Naive thymus-derived CD4-positive, alpha-beta T cell (primary cell): ENCODE results near the gene PSD2. TPM values are rescaled to one million over a fixed set of nuclear protein-coding genes. Genes with fewer than 3 reads are reported as not detected.

ENCODE experiments used
- ATAC-seq: fragments of 150-1000 bp; cut with Tn5 transposase; 2 replicates; pipeline ENCODE4 v1.10.0; 2021; ENCODE audit warnings: mild to moderate bottlenecking, moderate library complexity
- CTCF ChIA-PET: fragments of 350-600 bp; sonication (Branson Sonifier 250); formaldehyde crosslinking; loops from one replicate; lab custom pipeline; 2021; ENCODE audit warnings: antibody characterized with exemption; lab: Charles Lee
- POLR2A ChIA-PET: fragments of 350-600 bp; sonication (Branson Sonifier 250); formaldehyde crosslinking; loops from one replicate; lab custom pipeline; 2021; ENCODE audit warnings: antibody characterized with exemption, inconsistent platforms; lab: Charles Lee
- DNase-seq, 9 donors: peaks; one replicate each; pipeline versions ENCODE4 v3.0.0 to v3.0.0-alpha.2; 2020 to 2022; ENCODE audit warnings: mixed read lengths in 1 of 9
- H3K27ac ChIP-seq: one replicate; pipeline ENCODE4 v1.7.0; 2013; ENCODE audit warnings: mild to moderate bottlenecking, low read depth, low read length, moderate library complexity
- H3K27me3 ChIP-seq, 2 donors: one replicate each; pipeline ENCODE4 v1.7.0; 2013; ENCODE audit warnings: low read length in 2 of 2, mild to moderate bottlenecking in 2 of 2, moderate library complexity in 2 of 2; ENCODE audit not compliant: control insufficient read depth in 2 of 2, insufficient read depth in 2 of 2
- H3K36me3 ChIP-seq, 3 experiments: 1 replicate in 2 of 3; 2 replicates in 1 of 3; pipeline ENCODE4 v1.7.0; 2013; ENCODE audit warnings: low read length in 3 of 3, mild to moderate bottlenecking in 3 of 3, moderate library complexity in 1 of 3; ENCODE audit not compliant: insufficient read depth in 3 of 3, control insufficient read depth in 2 of 3
- H3K4me1 ChIP-seq, 2 donors: one replicate each; pipeline ENCODE4 v1.7.0; 2013; ENCODE audit warnings: low read length in 2 of 2, mild to moderate bottlenecking in 2 of 2, moderate library complexity in 1 of 2; ENCODE audit not compliant: control insufficient read depth in 2 of 2, insufficient read depth in 2 of 2
- H3K4me3 ChIP-seq: 2 replicates; pipeline ENCODE4 v1.7.0; 2013; ENCODE audit warnings: mild to moderate bottlenecking, low read length
- H3K9me3 ChIP-seq, 3 experiments: 1 replicate in 2 of 3; 2 replicates in 1 of 3; pipeline ENCODE4 v1.7.0; 2013; ENCODE audit warnings: low read length in 3 of 3; ENCODE audit not compliant: control insufficient read depth in 2 of 3
- H3K27ac Mint-ChIP-seq, 9 donors: one replicate each; pipeline ENCODE4 v1.8.0; 2020 to 2022; ENCODE audit warnings: mixed read lengths in 9 of 9, mild to moderate bottlenecking in 8 of 9, moderate library complexity in 5 of 9, inconsistent platforms in 2 of 9
- H3K27me3 Mint-ChIP-seq, 5 donors: one replicate each; pipeline ENCODE4 v1.8.0; 2021 to 2022; ENCODE audit warnings: mixed read lengths in 5 of 5, mild to moderate bottlenecking in 1 of 5
- H3K36me3 Mint-ChIP-seq, 5 donors: one replicate each; pipeline ENCODE4 v1.8.0; 2020 to 2022; ENCODE audit warnings: mixed read lengths in 5 of 5, mild to moderate bottlenecking in 3 of 5, inconsistent platforms in 1 of 5
- H3K4me1 Mint-ChIP-seq, 7 donors: one replicate each; pipeline ENCODE4 v1.8.0; 2020 to 2022; ENCODE audit warnings: mixed read lengths in 7 of 7, mild to moderate bottlenecking in 3 of 7, inconsistent platforms in 1 of 7
- H3K4me3 Mint-ChIP-seq, 10 donors: one replicate each; pipeline ENCODE4 v1.8.0; 2020 to 2022; ENCODE audit warnings: mild to moderate bottlenecking in 10 of 10, mixed read lengths in 10 of 10, moderate library complexity in 6 of 10, inconsistent platforms in 2 of 10
- H3K9me3 Mint-ChIP-seq, 11 donors: one replicate each; pipeline ENCODE4 v1.8.0; 2020 to 2022; ENCODE audit warnings: mixed read lengths in 11 of 11, mild to moderate bottlenecking in 4 of 11, inconsistent platforms in 1 of 11, moderate library complexity in 1 of 11
- intact Hi-C, 2 donors: fragments of 100-400 bp; cut with micrococcal nuclease; formaldehyde crosslinking; loops; one replicate each; pipeline ENCODE4 v1.15.1; 2023
- polyA plus RNA-seq, 2 donors: library from polyadenylated mRNA; unstranded; fragments of 300-500 nt; fragmentation: Illumina TruSeq; gene quantifications; one replicate each; pipeline ENCODE4 v1.2.3, GENCODE V29; 2021
- total RNA-seq, 6 experiments: library from RNA in 5 of 6; stranded (reverse) in 5 of 6; gene quantifications; 1 replicate in 5 of 6; 2 replicates in 1 of 6; pipeline ENCODE4 v1.2.3 and lab custom pipeline; 2021 to 2026

PSD2 gene
- total and polyA plus RNA-seq, 7 experiments from 2014 or later: 0.05 to 0.42 TPM; not detected in 5

DNA sequence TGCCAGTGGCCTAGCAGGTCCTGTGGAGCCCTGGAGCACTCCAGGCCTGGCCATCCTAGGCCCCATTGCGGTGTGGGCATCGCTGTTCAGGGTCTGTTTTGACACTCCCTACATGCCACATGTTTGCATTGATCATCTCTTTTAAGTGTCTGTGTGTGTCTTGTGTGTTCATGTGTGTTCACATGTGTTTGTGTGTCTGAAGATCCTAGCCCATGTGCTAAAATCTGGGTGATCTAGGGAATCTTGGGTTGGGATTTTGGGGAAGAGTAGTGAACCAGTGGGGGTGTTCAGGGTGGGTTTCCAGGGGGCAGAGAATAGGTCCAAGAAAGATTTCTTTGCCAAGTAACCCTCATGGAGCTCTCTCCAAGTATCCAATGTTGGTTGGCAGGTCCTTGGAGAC lies 8.4 kb downstream of the PSD2 start:
- CTCF ChIA-PET: interaction anchor here (2.2 kb wide), 1 partner anchor 16 kb away, joined by 7 read pairs; no protein-coding TSS in a partner anchor
- peaks cover 0 to 2% (median 0%) of the 10 kb centered on the region in 11 donors for H3K9me3 Mint-ChIP-seq

DNA sequence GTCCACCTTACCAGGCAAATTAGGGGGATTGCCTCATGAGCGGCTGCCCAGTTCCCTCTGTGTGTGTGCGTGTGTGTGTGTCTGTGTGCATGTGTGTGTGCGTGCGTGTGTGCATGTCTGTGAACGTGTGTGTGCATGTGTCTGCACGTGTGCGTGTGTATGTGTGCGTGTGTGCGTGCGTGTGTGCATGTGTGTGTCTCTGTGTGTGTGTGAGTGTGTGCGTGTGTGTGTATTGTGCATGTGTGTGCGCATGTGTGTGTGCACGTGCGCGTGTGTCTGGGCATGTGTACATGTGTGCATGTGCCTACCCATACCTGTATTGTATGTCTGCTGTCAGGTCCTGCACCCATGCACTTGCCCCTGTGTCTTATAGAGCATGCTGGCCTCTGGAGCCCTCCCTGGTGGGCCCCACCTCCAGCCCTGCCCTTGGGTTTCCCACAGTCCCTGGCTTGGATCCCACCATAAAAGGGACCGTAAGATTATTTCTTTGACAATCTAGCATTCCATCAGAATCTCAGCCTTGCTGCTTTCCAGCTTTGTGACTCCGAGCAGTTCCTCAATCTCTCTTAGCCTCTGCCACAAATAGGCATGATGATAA lies 9.3 kb downstream of the PSD2 start:
- Mint-ChIP-seq H3K4me3 (no peak overlapping the region), H3K4me1 (no peaks in the 10 kb centered on the region), H3K36me3 (peaks cover 0 to 6% (median 0%) of the 10 kb centered on the region in 5 donors), H3K9me3 (peaks cover 0 to 2% (median 0%) of the 10 kb centered on the region in 11 donors), H3K27ac (no peak overlapping the region), H3K27me3 (peaks cover 17 to 41% (median 36%) of the 10 kb centered on the region in 5 donors)
- intact Hi-C loops: no loop called here
- no peak for ATAC-seq
- Histone ChIP-seq H3K27ac (no peak overlapping the region), H3K9me3 (no peaks in the 10 kb centered on the region), H3K4me3 (no peak overlapping the region), H3K4me1 (no peaks in the 10 kb centered on the region), H3K36me3 (no peaks in the 10 kb centered on the region), H3K27me3 (no peaks in the 10 kb centered on the region)
- DNase-seq: no peak
- POLR2A ChIA-PET: no interaction called here
- CTCF ChIA-PET: no interaction called here

More for the DNA sequence above, 8.4 kb downstream of the PSD2 start:
- Mint-ChIP-seq H3K36me3 (peaks cover 0 to 6% (median 0%) of the 10 kb centered on the region in 5 donors), H3K27ac (no peak overlapping the region), H3K4me3 (no peak overlapping the region), H3K27me3 (peaks cover 26 to 50% (median 43%) of the 10 kb centered on the region in 5 donors), H3K4me1 (no peaks in the 10 kb centered on the region)
- no peak overlapping the region for H3K4me3 ChIP-seq
- H3K4me1 ChIP-seq: no peaks in the 10 kb centered on the region
- ATAC-seq (no peak), DNase-seq (no peak)
- POLR2A ChIA-PET: no interaction called here
- H3K27me3 ChIP-seq: no peaks in the 10 kb centered on the region
- intact Hi-C loops: no loop called here
- no peaks in the 10 kb centered on the region for H3K9me3 ChIP-seq
- no peak overlapping the region for H3K27ac ChIP-seq
- H3K36me3 ChIP-seq: no peaks in the 10 kb centered on the region

DNA sequence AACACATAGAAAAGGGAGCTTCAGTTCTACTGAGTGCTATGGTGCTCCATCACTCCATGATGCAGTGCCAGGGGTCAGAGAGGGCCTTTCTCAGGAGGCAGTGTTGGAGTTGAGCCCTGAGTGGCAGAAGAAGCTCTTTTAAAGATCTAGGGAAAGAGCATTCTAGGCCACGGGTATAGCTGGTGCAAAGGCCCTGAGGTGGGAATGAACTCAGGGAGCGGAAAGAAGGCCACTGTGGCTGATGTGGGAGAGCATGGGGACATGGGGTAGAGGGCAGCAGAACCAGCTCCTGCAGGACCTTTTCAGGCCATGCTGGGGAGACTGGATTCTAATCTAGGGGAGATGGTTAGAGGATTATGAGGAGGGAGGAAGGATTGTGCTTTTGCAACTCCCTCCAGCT lies 9.9 kb downstream of the PSD2 start:
- no peak for DNase-seq
- Histone ChIP-seq H3K9me3 (no peaks in the 10 kb centered on the region), H3K4me1 (no peaks in the 10 kb centered on the region), H3K27ac (no peak overlapping the region), H3K4me3 (no peak overlapping the region), H3K27me3 (no peaks in the 10 kb centered on the region), H3K36me3 (no peaks in the 10 kb centered on the region)
- Mint-ChIP-seq H3K9me3 (peaks cover 0 to 2% (median 0%) of the 10 kb centered on the region in 11 donors), H3K36me3 (peaks cover 0 to 6% (median 0%) of the 10 kb centered on the region in 5 donors), H3K27ac (no peak overlapping the region), H3K27me3 (peaks cover 13 to 39% (median 31%) of the 10 kb centered on the region in 5 donors), H3K4me3 (no peak overlapping the region), H3K4me1 (no peaks in the 10 kb centered on the region)
- POLR2A ChIA-PET: no interaction called here
- intact Hi-C loops: no loop called here
- CTCF ChIA-PET: no interaction called here
- ATAC-seq: no peak

- H3K4me3 ChIP-seq: no peak overlapping the region
- H3K27ac ChIP-seq: no peak overlapping the region
- no peaks in the 10 kb centered on the region for H3K9me3 ChIP-seq
- no peak for ATAC-seq
- no peaks in the 10 kb centered on the region for H3K4me1 ChIP-seq
- Mint-ChIP-seq H3K27ac (no peak overlapping the region), H3K9me3 (peaks cover 0 to 2% (median 0%) of the 10 kb centered on the region in 11 donors), H3K4me1 (no peaks in the 10 kb centered on the region), H3K27me3 (peaks cover 10 to 33% (median 26%) of the 10 kb centered on the region in 5 donors), H3K4me3 (no peak overlapping the region), H3K36me3 (peaks cover 0 to 5% (median 0%) of the 10 kb centered on the region in 5 donors)
- intact Hi-C loops: no loop called here
- ChIA-PET POLR2A (no interaction called here), CTCF (interaction anchor here (0.7 kb wide), 1 partner anchor 18 kb away, joined by 3 read pairs; no protein-coding TSS in a partner anchor)
- no peaks in the 10 kb centered on the region for H3K36me3 ChIP-seq
- H3K27me3 ChIP-seq: no peaks in the 10 kb centered on the region
- DNase-seq: no peak
These were observed 10.5 kb downstream of the PSD2 start for GRCh38 chr5:139806111-139806510.

DNA sequence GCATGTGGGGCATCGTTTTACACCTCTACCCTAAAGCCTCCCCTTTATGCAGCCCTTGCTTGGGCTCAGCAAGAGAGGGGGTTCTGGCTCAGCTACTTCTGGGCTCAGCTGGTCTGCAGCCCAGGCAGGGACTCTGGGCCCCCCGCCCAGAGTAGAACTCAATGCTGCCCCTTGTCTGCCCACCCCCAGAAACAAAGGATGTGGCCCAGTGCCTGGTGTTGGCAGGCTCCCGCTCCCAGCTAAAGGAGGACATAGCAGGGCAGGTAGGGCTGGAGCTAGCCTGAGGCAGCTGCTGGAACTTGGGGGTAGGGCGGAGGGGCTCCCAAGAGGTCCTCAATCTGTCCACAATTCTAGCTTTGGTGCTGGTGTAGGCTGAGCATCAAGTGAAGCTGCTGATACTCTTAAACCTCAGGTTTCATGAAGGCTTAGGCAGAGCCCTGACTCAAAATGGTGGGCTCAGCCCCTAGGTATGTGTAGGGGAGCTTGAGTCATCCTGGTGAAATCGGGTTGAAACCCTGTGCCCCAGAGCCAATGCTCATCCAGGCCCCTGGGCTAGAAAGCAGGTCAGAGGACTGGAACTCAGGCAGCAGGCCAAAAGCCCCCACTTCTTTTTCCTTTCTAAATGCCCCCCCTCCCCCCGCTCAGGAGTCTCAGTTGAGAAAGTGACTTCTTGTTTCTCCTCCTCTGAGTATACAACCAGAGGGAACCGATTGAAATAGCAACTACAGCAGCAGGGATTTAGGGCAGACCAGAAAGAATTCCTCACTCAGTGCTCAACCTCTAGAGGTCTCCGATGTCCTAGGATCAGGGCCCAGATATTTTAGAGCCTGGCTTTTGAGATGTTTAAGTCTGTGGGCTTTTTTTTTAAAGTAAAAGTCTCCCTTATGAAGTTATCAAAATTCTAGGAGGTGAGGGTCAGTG lies 11.4 kb downstream of the PSD2 start:
- Mint-ChIP-seq H3K27me3 (peaks cover 1 to 32% (median 20%) of the 10 kb centered on the region in 5 donors), H3K9me3 (peaks cover 0 to 2% (median 0%) of the 10 kb centered on the region in 11 donors), H3K4me3 (no peak overlapping the region), H3K27ac (no peak overlapping the region), H3K4me1 (no peaks in the 10 kb centered on the region), H3K36me3 (no peaks in the 10 kb centered on the region)
- ChIA-PET CTCF (interaction anchor here (0.7 kb wide), 1 partner anchor 19 kb away, joined by 3 read pairs; no protein-coding TSS in a partner anchor), POLR2A (no interaction called here)
- no peaks in the 10 kb centered on the region for H3K9me3 ChIP-seq
- DNase-seq (no peak), ATAC-seq (no peak)
- intact Hi-C loops: no loop called here
- no peaks in the 10 kb centered on the region for H3K4me1 ChIP-seq
- no peak overlapping the region for H3K4me3 ChIP-seq
- no peak overlapping the region for H3K27ac ChIP-seq
- H3K27me3 ChIP-seq: no peaks in the 10 kb centered on the region
- H3K36me3 ChIP-seq: no peaks in the 10 kb centered on the region

- POLR2A ChIA-PET: no interaction called here
- H3K36me3 Mint-ChIP-seq: no peaks in the 10 kb centered on the region
- no peak overlapping the region for H3K27ac Mint-ChIP-seq
- peaks cover 0 to 28% (median 19%) of the 10 kb centered on the region in 5 donors for H3K27me3 Mint-ChIP-seq
- CTCF ChIA-PET: no interaction called here
- H3K4me3 Mint-ChIP-seq: no peak overlapping the region
- no peaks in the 10 kb centered on the region for H3K9me3 ChIP-seq
- no peaks in the 10 kb centered on the region for H3K4me1 Mint-ChIP-seq
- no peaks in the 10 kb centered on the region for H3K4me1 ChIP-seq
- H3K9me3 Mint-ChIP-seq: peaks cover 0 to 2% (median 0%) of the 10 kb centered on the region in 11 donors
- intact Hi-C loops: no loop called here
- H3K27ac ChIP-seq: no peak overlapping the region
- H3K4me3 ChIP-seq: no peak overlapping the region
- DNase-seq: no peak
- no peak for ATAC-seq
- H3K36me3 ChIP-seq: no peaks in the 10 kb centered on the region
- H3K27me3 ChIP-seq: no peaks in the 10 kb centered on the region
These were observed 12.0 kb downstream of the PSD2 start for GRCh38 chr5:139807647-139808030.
